ENCODE data around the gene RAB31.
"Not testable (repeated sequence)": the region's sequence is repeated elsewhere in the genome, so short reads cannot be mapped to it uniquely, and the experiment has no call there.

The RAB31 gene

GRCh38 chr18:9856092-9856491, 148.0 kb downstream of the RAB31 start:
- DNase-seq (ENCODE audit: extremely low read depth, low read depth), result no peak
- TF ChIP-seq CTCF (IDR thresholded peaks at IDR 0.05; ENCODE audit: low read depth, low read length), result no peak

GRCh38 chr18:9857479-9857998, 149.4 kb downstream of the RAB31 start:
- DNase-seq (ENCODE audit: extremely low read depth, low read depth), result not testable (repeated sequence)

- DNase-seq (ENCODE audit: extremely low read depth, low read depth), result no peak
- TF ChIP-seq CTCF (IDR thresholded peaks at IDR 0.05; ENCODE audit: low read depth, low read length), result no peak
Observed at GRCh38 chr18:9858642-9859041, 150.5 kb downstream of the RAB31 start.

- TF ChIP-seq CTCF (IDR thresholded peaks at IDR 0.05; ENCODE audit: low read depth, low read length), result no peak
- no peak for DNase-seq (ENCODE audit: extremely low read depth, low read depth)
Observed at GRCh38 chr18:9859232-9859631, 151.1 kb downstream of the RAB31 start.

GRCh38 chr18:9860682-9861081, 152.6 kb downstream of the RAB31 start:
- no peak for DNase-seq (ENCODE audit: extremely low read depth, low read depth)
- no peak for TF ChIP-seq CTCF (IDR thresholded peaks at IDR 0.05; ENCODE audit: low read depth, low read length)

- no peak for DNase-seq (ENCODE audit: extremely low read depth, low read depth)
Observed at GRCh38 chr18:9861157-9861556, 153.1 kb downstream of the RAB31 start.

GRCh38 chr18:9861933-9862332, 153.8 kb downstream of the RAB31 start:
- DNase-seq (ENCODE audit: extremely low read depth, low read depth), result no peak
- TF ChIP-seq CTCF (IDR thresholded peaks at IDR 0.05; ENCODE audit: low read depth, low read length), result no peak

More at GRCh38 chr18:9861157-9861556, 153.1 kb downstream of the RAB31 start:
- no peak for TF ChIP-seq CTCF (IDR thresholded peaks at IDR 0.05; ENCODE audit: low read depth, low read length)

GRCh38 chr18:9862686-9863085, 154.6 kb downstream of the RAB31 start:
- no peak for TF ChIP-seq CTCF (IDR thresholded peaks at IDR 0.05; ENCODE audit: low read depth, low read length)
- no peak for DNase-seq (ENCODE audit: extremely low read depth, low read depth)

All from AG09319 (cell line).